ENCODE data around the gene ITGA1.
A peak's percentile ranks its signal among the peaks of the same experiment; 100 is the strongest.
"Not testable (repeated sequence)": the region's sequence is repeated elsewhere in the genome, so short reads cannot be mapped to it uniquely, and the experiment has no call there.

The ITGA1 gene

GRCh38 chr5:52787600-52788504, at the start of gene ITGA1, which contains the start of gene PELO:
Gene ITGA1 (plus strand): TSS chr5:52787916. CDS start chr5:52788354, 438 bp downstream.
Gene PELO (plus strand): TSS chr5:52787916. CDS start chr5:52800395, 12,479 bp downstream.
- DNase-seq (ENCODE audit: low read depth in 2 of 3, low spot score in 2 of 3): peak; percentile 14 to 54 (median 37)

- DNase-seq (ENCODE audit: low read depth in 2 of 3, low spot score in 2 of 3): no peak
Observed at GRCh38 chr5:52738095-52738506, 49.6 kb upstream of the ITGA1 start.

GRCh38 chr5:52740007-52740406, 47.7 kb upstream of the ITGA1 start:
- DNase-seq (ENCODE audit: low read depth in 2 of 3, low spot score in 2 of 3): no peak

GRCh38 chr5:52743012-52743411, 44.7 kb upstream of the ITGA1 start:
- DNase-seq (ENCODE audit: low read depth in 2 of 3, low spot score in 2 of 3): no peak

GRCh38 chr5:52743529-52743928, 44.2 kb upstream of the ITGA1 start:
- no peak for DNase-seq (ENCODE audit: low read depth in 2 of 3, low spot score in 2 of 3)

GRCh38 chr5:52743970-52744369, 43.7 kb upstream of the ITGA1 start:
- DNase-seq (ENCODE audit: low read depth in 2 of 3, low spot score in 2 of 3): no peak

- not testable (repeated sequence) for DNase-seq (ENCODE audit: low read depth in 2 of 3, low spot score in 2 of 3)
Observed at GRCh38 chr5:52744867-52745458, 42.8 kb upstream of the ITGA1 start.

- no peak for DNase-seq (ENCODE audit: low read depth in 2 of 3, low spot score in 2 of 3)
Observed at GRCh38 chr5:52746539-52746938, 41.2 kb upstream of the ITGA1 start.

- no peak for DNase-seq (ENCODE audit: low read depth in 2 of 3, low spot score in 2 of 3)
Observed at GRCh38 chr5:52748590-52748989, 39.1 kb upstream of the ITGA1 start.

GRCh38 chr5:52749666-52750065, 38.0 kb upstream of the ITGA1 start:
- DNase-seq (ENCODE audit: low read depth in 2 of 3, low spot score in 2 of 3): no peak

- DNase-seq (ENCODE audit: low read depth in 2 of 3, low spot score in 2 of 3): no peak
Observed at GRCh38 chr5:52751137-52751536, 36.6 kb upstream of the ITGA1 start.

- DNase-seq (ENCODE audit: low read depth in 2 of 3, low spot score in 2 of 3): no peak
Observed at GRCh38 chr5:52754051-52754450, 33.7 kb upstream of the ITGA1 start.

GRCh38 chr5:52757527-52757926, 30.2 kb upstream of the ITGA1 start:
- DNase-seq (ENCODE audit: low read depth in 2 of 3, low spot score in 2 of 3): no peak

GRCh38 chr5:52758014-52758413, 29.7 kb upstream of the ITGA1 start:
- DNase-seq (ENCODE audit: low read depth in 2 of 3, low spot score in 2 of 3): no peak

- DNase-seq (ENCODE audit: low read depth in 2 of 3, low spot score in 2 of 3): no peak
Observed at GRCh38 chr5:52759331-52759730, 28.4 kb upstream of the ITGA1 start.

GRCh38 chr5:52760695-52761366, 26.9 kb upstream of the ITGA1 start:
- DNase-seq (ENCODE audit: low read depth in 2 of 3, low spot score in 2 of 3): no peak

- no peak for DNase-seq (ENCODE audit: low read depth in 2 of 3, low spot score in 2 of 3)
Observed at GRCh38 chr5:52767217-52767743, 20.4 kb upstream of the ITGA1 start.

GRCh38 chr5:52767766-52768480, 19.8 kb upstream of the ITGA1 start:
- no peak for DNase-seq (ENCODE audit: low read depth in 2 of 3, low spot score in 2 of 3)

GRCh38 chr5:52769061-52769460, 18.7 kb upstream of the ITGA1 start:
- DNase-seq (ENCODE audit: low read depth in 2 of 3, low spot score in 2 of 3): no peak

GRCh38 chr5:52770287-52770939, 17.3 kb upstream of the ITGA1 start:
- no peak for DNase-seq (ENCODE audit: low read depth in 2 of 3, low spot score in 2 of 3)
